Psoas muscle (tissue), 8 donors: ENCODE results near the gene COPG1. TPM values are rescaled to one million over a fixed set of nuclear protein-coding genes. Genes with fewer than 3 reads are reported as not detected.

Experiments used
- ATAC-seq, 4 donors: fragments of 200-7000 bp; cut with Tn5 transposase; one replicate each; pipeline ENCODE4 v1.9.1; 2020; ENCODE audit warnings: moderate library complexity in 3 of 4, mild to moderate bottlenecking in 2 of 4
- DNase-seq, 2 donors: peaks; one replicate each; pipeline ENCODE4 v3.0.0-alpha.2; 2020
- H3K27ac ChIP-seq: fragments of 200-600 bp; one replicate; pipeline ENCODE4 v1.8.0; 2022
- H3K27me3 ChIP-seq, 3 donors: fragments of 200-600 bp in 1 of 3; one replicate each; pipeline versions ENCODE4 v1.6.1 to v1.8.0; 2013 to 2022; ENCODE audit warnings: low read length in 2 of 3, mild to moderate bottlenecking in 2 of 3, moderate library complexity in 1 of 3; ENCODE audit not compliant: insufficient read depth in 3 of 3
- H3K36me3 ChIP-seq, 2 donors: fragments of 200-600 bp in 1 of 2; one replicate each; pipeline versions ENCODE4 v1.6.1 to v1.8.0; 2013 to 2022; ENCODE audit warnings: low read depth in 1 of 2, mild to moderate bottlenecking in 1 of 2, moderate library complexity in 1 of 2; ENCODE audit not compliant: insufficient read depth in 1 of 2
- H3K4me1 ChIP-seq: fragments of 200-600 bp; one replicate; pipeline ENCODE4 v1.8.0; 2022
- H3K4me3 ChIP-seq: fragments of 200-600 bp; one replicate; pipeline ENCODE4 v1.8.0; 2022; ENCODE audit warnings: mild to moderate bottlenecking
- H3K9me3 ChIP-seq: fragments of 200-600 bp; one replicate; pipeline ENCODE4 v1.8.0; 2022
- CTCF ChIP-seq: fragments of 200-600 bp; IDR thresholded peaks from one replicate; pipeline ENCODE4 v1.8.0; 2022; ENCODE audit warnings: antibody characterized with exemption
- WGBS, 3 donors: extraction: QIAGEN DNeasy Blood & Tissue Kit; methylation state at CpG; one replicate each; pipeline versions ENCODE4 v1.1.6 to v1.1.7; 2013; 5-methylcytosine and 5-hydroxymethylcytosine counted together
- intact Hi-C, 2 donors: fragments of 100-400 bp; cut with DNase I; formaldehyde crosslinking; loops; one replicate each; pipeline versions ENCODE4 v1.11.0 to v1.14.2; 2022
- polyA plus RNA-seq, 3 donors: library from polyadenylated mRNA; stranded (reverse); fragments of 200-250 nt; gene quantifications; one replicate each; pipeline ENCODE4 v1.2.3, GENCODE V29; 2013
- total RNA-seq, 4 donors: library from RNA; stranded (reverse); fragmentation: NEBNext Ultra II Directional in 2 of 4; extraction: Animal tissue kit (Norgen Biotek cat#: 25700) in 2 of 4; gene quantifications; one replicate each; pipeline versions ENCODE4 v1.2.1 to v1.2.4, GENCODE V29; 2021 to 2023
- donor health status: healthy with polysubstance abuse.
- donor health status: DM: no; HTN: no; CAD: no; lungs with moderate emphysema.
- donor health status: Bipolar disorder and iron deficiency.
- donor health status: healthy.
- donor health status: DM: yes; HTN: yes; CAD: no.
- donor health status: DM: no; HTN: no; CAD: no.
- donor health status: DM: no; HTN: no; CAD: no.
- donor health status: DM: yes; HTN: yes; CAD: no.

Gene COPG1
- total and polyA plus RNA-seq, 7 donors: 58.4 to 96.1 (median 66.9) TPM

- Histone ChIP-seq H3K27ac (peak overlapping the region; percentile 25), H3K9me3 (no peaks in the 10 kb centered on the region), H3K4me1 (peaks cover 27% of the 10 kb centered on the region), H3K27me3 (no peaks in the 10 kb centered on the region), H3K36me3 (no peaks in the 10 kb centered on the region), H3K4me3 (no peak overlapping the region)
- ATAC-seq: peak in 2 of 4 donors; percentile 42
- WGBS, 3 donors: 71 to 80% (median 74%) methylated on average over 7 of the region's 7 CpGs
- intact Hi-C loops: no loop called here
- no peak for DNase-seq
- TF ChIP-seq CTCF: no peak
These were observed 18.9 kb upstream of the COPG1 start for GRCh38 chr3:129230311-129231019.

GRCh38 chr3:129231331-129232119 is 17.9 kb upstream of the COPG1 start:
- DNase-seq: no peak
- Histone ChIP-seq H3K27ac (no peak overlapping the region), H3K9me3 (no peaks in the 10 kb centered on the region), H3K27me3 (no peaks in the 10 kb centered on the region), H3K36me3 (no peaks in the 10 kb centered on the region), H3K4me1 (peaks cover 22% of the 10 kb centered on the region), H3K4me3 (no peak overlapping the region)
- ATAC-seq: no peak
- 76 to 81% (median 76%) methylated on average over 10 of the region's 10 CpGs for WGBS, 3 donors
- TF ChIP-seq CTCF: no peak
- intact Hi-C loops: no loop called here

- Histone ChIP-seq H3K4me3 (no peak overlapping the region), H3K9me3 (no peaks in the 10 kb centered on the region), H3K36me3 (no peaks in the 10 kb centered on the region), H3K27me3 (no peaks in the 10 kb centered on the region), H3K4me1 (peaks cover 12% of the 10 kb centered on the region), H3K27ac (peak overlapping the region; percentile 16)
- no peak for TF ChIP-seq CTCF
- no peak for DNase-seq
- peak in 2 of 4 donors; percentile 21 to 28 for ATAC-seq
- intact Hi-C loops: no loop called here
- WGBS, 3 donors: 67 to 69% (median 68%) methylated on average over 4 of the region's 4 CpGs
These were observed 15.9 kb upstream of the COPG1 start for GRCh38 chr3:129233538-129233937.

- no peak overlapping the region for H3K4me3 ChIP-seq
- H3K36me3 ChIP-seq: no peaks in the 10 kb centered on the region
- ATAC-seq (no peak), DNase-seq (no peak)
- peaks cover 6% of the 10 kb centered on the region for H3K4me1 ChIP-seq
- H3K27me3 ChIP-seq: no peaks in the 10 kb centered on the region
- TF ChIP-seq CTCF: no peak
- H3K27ac ChIP-seq: no peak overlapping the region
- 93 to 94% (median 93%) methylated on average over 3 of the region's 3 CpGs for WGBS, 3 donors
- H3K9me3 ChIP-seq: no peaks in the 10 kb centered on the region
- intact Hi-C loops: no loop called here
These were observed 15.0 kb upstream of the COPG1 start for GRCh38 chr3:129234441-129234840.
